GM19099 (cell line): ENCODE measurements around the gene DPYD.

Source experiments
- POLR2A ChIP-seq: IDR thresholded peaks from 3 replicates; pipeline ENCODE4 v1.6.1; 2011; ENCODE audit warnings: low read depth; ENCODE audit not compliant: insufficient read length; ENCODE audit errors: extremely low read depth

The DPYD gene

DNA sequence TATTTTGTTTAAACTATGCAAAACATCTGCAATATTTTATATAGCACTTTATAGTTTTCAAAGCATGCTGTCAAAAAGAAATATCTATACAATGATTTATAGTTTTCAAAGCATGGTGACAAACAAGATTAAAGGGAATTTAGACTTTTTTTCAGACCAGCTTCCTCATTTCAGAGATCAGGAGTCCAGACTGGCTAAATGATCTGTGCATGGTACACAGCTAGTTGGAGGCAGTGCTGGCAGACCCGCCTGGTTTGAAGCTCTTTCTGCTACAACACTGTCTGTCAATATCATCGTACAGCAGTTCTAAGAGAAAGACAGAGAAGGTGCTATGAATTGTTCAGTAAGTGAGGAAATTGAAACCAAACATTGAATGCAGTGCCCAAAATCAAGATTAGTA lies 720.2 kb downstream of the DPYD start:
- TF ChIP-seq POLR2A = no peak

DNA sequence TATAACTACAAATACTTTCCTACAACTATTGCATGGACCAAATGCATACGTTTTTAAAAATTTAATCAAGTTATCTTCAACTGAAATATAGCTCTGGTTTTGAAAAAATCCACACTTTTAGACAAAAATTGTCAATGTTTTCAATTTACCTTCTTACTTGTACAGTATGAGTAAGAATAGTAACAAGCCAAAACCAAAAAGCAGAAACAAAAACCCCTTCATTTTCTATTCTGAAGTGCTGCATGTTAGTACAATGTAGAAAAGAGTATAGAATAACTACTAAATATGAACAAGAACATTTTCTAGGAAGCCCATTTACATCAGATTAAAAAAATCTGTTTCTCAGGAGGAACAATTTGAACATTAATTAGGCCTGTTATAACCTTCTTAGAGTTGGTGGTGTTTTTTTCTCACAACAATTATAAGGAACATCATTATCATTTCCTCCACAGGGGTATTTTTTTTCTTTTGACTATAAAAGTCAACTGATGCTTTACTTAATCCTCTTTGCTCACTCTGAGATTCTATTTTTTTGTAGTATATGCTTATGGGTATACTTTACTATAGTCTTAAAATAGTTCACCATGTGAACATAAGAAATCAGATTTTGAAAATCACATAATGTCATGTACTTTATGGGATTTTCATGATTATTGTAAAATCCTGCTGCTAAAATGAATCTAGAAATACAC lies 723.9 kb downstream of the DPYD start:
- no peak for TF ChIP-seq POLR2A

DNA sequence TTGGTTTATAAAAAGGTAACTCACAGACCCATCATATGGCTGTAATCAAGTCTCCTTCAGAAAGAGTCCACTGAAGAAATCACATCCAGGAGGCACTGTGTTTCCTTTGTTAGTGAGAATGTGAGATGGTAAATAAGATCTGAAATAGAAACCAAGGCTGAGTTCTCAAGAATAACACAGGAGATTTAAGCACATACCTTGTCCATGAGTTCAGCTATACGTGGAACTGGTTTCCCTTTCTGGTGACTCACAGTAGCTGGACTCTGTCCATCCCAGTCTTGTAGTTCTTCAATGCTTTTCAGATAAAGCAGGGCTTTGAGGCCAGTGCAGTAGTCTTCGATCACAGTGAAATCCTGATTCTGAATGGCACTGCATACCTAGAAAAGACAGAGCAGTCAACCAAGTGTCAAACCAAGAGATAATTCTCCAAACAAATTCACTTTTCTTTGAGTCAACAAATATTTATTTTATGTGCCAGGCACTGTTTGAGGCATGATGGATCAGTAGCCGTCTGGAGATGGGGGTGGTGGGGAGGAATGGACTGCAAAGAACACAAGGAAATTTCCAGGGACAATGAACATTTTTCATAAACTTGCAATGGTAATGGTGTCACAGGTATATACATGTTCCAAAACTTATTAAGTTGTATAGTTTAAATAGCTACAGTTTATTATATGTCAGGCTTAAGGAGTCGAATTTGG lies 727.8 kb downstream of the DPYD start:
- no peak for TF ChIP-seq POLR2A

DNA sequence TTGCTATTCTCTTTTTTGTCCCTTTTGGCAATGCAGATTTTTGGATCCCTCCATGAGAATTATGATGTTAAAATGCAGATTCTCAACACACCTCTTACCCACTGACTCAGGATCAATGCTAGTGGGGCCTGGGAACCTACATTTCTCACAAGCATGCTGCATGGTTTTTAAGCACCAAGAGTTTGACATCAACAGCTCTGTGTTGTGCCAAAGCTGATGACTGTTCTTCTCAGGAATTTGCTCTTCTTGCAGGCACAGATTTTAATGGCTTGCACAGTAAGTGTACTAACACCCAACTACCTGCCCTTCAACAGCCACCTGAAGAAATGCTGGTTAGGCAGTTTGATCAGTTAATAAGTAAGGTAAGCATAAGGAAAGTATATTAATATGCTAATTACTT lies 730.5 kb downstream of the DPYD start:
- no peak for TF ChIP-seq POLR2A

DNA sequence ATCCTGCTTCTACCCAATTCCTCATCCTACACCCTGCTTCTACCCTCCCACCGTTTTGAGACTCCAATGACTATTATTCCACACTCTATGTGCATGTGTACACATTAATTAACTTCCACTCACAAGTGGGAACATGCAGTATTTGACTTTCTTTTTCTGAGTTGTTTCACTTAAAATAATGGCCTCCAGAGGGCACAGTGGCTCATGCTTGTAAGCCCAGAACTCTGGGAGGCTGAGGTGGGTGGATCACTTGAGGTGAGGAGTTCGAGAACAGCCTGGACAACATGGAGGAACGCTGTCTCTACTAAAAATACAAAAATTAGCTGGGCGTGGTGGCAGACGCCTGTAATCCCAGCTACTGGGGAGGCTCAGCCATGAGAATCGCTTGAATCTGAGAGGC lies 734.5 kb downstream of the DPYD start:
- no peak for TF ChIP-seq POLR2A

DNA sequence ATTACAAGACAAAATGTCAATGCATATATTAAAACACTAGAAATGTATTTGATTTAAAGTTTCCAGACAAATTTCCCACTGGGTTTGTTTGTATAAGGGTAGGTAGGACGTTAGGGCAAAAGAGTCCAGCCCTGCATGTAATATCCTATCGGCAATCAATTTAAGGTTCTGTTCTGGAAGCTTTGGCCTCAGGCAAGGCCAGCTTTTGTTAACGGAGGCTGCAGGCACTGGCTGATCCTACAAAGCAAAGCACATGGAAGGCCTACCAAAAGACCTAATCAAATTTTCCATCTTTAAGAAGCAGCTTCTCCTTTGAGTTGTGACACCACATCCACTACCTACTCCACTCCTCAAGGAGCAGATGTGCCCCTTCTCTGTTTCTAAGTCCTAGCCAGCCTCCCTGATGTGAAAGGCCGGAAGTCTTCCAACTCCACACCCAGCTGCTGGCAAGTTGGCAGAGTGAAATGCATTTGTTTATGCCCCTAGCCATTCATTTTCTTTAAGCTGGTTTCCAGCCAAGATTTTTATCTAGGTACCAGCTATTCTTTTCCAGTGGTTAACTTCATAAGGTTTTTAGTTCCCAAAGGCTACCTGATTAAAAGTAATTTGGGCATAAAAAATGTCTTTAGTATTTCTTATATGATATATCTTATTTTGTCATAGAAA lies 746.7 kb downstream of the DPYD start:
- TF ChIP-seq POLR2A = no peak

DNA sequence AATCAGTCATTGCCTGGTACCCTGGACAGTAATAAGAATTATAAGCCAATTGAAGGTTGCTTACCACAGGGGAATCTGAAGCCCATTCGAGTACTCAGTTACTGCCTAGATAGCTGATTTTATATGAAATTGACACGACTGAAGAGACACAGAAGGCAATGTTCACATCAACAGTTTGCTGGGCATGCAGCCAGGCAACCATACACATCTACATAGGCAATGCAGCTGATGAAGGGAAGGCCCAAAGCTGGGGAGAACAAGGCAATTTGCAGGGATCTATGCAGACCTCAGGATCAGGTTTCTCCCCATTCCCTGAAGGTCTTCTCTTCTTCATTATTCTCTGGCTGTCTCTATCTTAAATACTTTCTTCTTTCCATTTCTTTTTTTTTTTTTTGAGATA lies 750.5 kb downstream of the DPYD start:
- no peak for TF ChIP-seq POLR2A

DNA sequence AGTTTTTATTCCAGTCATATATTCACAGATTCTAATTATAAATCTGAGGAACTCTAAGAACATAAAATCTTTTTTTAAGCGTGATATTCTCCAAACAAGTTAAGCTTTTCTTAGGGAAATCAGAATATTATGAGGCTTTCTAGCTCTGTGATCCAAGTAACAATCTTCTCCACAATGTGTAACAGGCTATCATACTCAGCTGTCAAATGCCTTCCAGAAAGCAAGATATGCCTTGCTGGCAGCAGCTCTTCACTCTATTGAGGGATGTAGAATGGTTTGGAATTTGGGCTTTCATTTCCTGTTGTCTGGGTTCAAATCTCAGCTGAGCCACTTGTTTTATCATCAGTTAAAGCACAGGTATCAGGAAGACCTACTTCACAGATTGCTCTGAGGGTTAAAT lies 752.8 kb downstream of the DPYD start:
- TF ChIP-seq POLR2A = no peak

DNA sequence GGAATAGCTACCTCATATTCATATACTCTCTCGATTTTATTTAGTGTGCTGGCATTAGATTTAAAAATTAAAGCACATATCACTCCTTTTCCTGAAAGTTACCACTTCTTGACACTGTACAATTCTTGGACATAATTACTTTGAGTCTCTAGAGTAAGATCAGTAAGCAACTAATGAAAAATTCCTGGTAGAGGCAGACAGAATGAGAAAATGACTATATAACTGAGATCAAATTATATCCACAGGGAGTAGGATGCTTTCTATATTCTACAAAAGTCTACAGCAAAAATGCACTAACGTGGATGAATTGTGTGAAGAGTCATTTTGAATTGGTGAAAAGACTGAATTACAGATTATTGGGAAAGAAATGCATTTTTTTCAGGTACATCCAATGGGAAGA lies 753.6 kb downstream of the DPYD start:
- TF ChIP-seq POLR2A = no peak

DNA sequence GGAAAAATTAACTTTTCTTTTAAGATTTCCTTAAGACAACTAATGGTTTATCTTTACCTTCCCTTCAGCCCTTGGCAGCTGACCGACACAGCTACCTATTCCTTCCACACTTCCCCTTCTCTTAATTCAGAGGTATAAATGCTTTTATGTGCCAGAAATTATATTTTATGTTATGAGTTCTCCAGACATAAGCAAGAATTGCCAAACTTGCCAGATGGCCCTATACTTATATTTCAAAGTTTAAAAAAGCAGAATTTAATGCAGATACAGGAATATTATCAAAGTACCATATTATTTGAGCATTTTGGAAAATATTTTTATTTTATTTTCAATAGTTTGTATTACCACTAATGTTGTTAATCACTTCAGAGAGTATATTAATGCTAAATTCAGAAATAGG lies 754.2 kb downstream of the DPYD start:
- TF ChIP-seq POLR2A = no peak

DNA sequence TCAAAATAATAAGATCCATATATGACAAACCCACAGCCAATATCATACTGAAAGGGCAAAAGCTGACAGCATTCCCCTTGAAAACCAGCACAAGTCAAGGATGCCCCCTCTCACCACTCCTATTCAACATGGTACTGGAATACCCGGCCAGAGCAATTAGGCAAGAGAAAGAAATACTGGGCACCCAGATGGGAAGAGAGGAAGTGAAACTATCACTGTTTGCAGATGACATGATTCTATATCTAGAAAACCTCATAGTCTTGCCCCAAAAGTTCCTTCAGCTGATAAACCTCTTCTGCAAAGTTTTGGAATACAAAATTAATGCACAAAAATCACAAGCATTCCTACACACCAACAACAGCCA lies 756.6 kb downstream of the DPYD start:
- no peak for TF ChIP-seq POLR2A

DNA sequence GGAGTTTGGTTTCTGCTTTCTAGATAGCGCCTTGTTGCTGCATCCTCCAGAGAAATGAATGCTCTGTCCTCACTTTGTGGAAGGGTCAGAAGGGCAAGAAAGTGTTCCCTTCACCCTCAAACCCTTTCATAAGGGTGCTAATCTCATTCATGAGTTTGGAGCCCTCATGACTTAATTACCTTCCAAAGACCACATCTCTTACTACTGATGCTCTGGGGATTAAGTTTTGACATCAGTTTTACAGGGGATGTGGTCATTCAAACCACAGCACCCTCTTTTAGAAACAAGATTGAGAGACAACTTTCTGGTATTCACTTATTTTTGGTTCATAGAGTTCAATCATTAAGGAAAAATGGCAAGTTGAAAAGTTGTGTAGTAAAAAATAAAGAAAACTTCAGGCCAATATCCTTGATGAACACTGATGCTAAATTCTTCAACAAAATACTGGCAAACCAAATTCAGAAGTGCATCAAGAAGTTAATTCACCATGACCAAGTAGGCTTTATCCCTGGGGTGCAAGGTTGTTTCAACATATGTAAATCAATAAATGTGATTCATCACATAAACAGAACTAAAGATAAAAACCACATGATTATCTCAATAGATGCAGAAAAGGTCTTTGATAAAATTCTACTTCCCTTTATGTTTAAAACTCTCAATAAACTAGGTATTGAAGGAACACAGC lies 757.1 kb downstream of the DPYD start:
- no peak for TF ChIP-seq POLR2A

DNA sequence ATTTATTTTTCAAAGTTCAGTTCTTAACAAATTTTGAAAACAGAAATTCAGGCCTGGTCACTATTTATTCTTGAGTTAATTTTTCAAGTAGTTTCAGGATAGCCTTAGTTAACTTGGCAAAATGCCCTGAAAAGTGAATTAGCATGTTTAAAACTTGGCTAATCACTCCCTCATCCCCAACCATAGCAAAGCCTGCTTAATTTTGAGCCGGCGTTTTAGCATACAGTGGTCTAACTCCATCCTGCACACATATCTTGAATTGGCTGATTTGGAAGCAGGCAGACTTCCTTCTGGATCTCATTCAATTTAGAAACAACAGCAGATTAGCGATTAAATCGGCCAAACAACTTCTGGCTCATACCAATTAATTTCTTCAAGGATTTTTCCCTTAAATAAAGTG lies 760.0 kb downstream of the DPYD start:
- no peak for TF ChIP-seq POLR2A

DNA sequence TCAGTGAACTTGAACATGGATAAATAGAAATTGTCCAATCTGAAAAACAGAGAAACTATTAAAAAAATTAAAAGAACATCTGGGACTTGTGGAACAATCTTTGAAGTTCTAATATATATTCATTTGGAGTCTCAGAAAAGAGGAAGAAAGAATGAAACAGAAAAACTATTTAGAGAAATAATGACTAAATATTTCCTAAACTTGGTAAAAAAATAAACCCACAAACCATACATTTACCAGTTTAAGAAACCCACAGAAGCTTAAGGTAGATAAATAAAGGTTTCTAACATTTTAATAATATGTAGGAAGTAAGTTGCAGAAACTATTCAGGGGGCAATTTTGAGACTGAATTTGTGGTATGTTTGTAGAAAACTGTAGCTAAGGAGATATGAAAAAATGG lies 761.5 kb downstream of the DPYD start:
- no peak for TF ChIP-seq POLR2A

DNA sequence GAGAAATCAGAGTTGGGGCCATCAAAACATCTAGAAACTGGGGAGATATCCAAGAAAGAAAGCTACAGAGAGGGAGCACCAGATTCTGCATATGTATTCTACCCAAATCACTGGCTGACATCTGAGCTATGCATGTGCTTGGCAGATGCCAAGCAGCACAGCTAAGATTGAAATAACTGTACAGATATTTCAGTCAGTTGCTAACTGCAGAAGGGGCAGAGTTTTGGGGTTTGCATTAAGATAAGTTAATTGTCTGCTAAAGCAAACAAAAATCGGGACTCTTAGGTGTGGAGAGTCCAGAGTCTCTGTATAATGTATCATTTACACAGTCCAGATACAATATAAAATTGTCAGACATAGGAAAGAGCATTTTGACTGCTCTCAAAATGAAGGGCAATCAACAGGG lies 762.1 kb downstream of the DPYD start:
- TF ChIP-seq POLR2A = no peak

DNA sequence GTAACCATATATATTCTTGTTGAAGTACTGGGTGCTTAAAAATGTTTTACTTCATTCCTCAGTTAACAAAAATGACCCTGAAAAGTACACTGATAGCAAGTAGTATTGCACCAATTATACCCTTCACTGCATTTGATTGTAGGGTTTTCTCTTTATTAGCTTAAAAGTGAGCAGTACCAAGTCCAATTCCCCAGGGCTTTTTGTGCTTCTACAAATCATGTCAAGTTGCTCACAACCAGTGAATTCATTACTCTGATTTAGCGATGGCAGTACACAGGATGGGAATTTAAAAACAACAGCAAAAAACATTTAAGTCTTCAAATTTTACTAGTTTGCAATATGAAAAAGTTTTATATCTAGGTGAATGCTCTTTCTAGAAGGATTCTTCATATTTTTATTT lies 762.8 kb downstream of the DPYD start:
- TF ChIP-seq POLR2A = no peak

DNA sequence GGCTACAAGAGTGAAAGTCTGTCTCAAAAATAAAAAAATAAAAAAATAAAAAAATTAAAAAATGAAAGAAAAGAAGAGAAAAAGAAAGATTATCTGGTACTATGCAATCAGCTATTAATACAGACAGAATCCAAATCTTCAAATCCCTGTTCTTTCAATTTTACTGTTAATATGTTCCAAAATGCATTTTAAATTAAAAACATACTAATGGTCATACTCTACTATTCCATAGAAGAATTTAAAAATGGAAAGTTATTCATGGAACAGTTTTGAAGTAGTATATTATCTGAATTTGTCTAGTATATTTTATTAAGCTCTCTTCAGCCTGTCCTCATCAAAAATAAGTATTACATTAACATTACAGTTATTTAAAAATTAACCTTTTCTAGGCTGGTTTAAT lies 769.2 kb downstream of the DPYD start:
- no peak for TF ChIP-seq POLR2A
